ENCODE measurements around the gene HHLA2. TPM values are rescaled to one million over a fixed set of nuclear protein-coding genes. Genes with fewer than 3 reads are reported as not detected.

Gene HHLA2
- total RNA-seq, 1 donor = not detected

DNA sequence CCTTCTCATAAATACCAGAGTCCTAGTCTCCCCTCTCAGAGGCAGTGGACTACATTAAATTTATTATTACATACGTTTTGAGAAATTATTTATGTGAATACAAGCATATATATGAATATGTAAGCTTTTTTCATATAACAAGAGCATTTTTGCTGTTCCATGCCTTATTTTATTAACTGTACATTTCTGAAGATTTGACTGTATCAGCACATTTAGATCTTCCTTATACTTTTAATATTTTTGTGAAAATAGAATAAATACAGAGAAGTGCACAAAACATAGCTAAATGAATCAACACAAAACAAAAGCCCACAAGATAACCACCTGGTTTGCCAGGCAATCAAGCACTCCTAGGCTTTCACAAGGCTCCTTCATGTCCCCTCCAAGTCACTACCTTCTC is 27.8 kb downstream of the HHLA2 start:
- no peak for DNase-seq (ENCODE audit: low read depth)
- no peak overlapping the region for H3K4me3 ChIP-seq (ENCODE audit: low read depth, low read length)
- no peak for TF ChIP-seq CTCF (IDR thresholded peaks at IDR 0.05; ENCODE audit: insufficient read depth, low read length)

DNA sequence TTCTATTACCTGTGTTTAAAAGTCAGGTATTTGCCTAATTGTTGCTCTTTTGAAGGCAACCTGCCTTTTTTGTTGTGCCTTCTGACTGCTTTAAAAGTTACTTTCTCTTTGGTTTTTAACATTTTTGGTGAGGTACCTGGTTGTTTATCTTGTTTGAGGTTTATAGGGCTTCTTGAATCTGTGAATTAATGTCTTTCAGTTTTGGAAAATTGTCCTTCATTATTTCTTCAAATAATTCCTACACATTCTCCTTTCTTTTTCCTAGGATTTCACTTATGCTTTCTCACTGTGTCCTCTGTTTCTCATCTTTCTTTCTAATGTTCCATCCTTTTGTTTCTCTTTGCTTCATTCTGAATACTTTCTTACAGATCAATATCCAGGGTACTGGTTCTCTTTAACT is 30.8 kb downstream of the HHLA2 start:
- TF ChIP-seq CTCF (IDR thresholded peaks at IDR 0.05; ENCODE audit: insufficient read depth, low read length) = no peak
- DNase-seq (ENCODE audit: low read depth) = no peak
- no peak overlapping the region for H3K4me3 ChIP-seq (ENCODE audit: low read depth, low read length)

- no peak for DNase-seq (ENCODE audit: low read depth)
- H3K4me3 ChIP-seq (ENCODE audit: low read depth, low read length) = no peak overlapping the region
- TF ChIP-seq CTCF (IDR thresholded peaks at IDR 0.05; ENCODE audit: insufficient read depth, low read length) = no peak
Measured at GRCh38 chr3:108328821-108329486, 32.6 kb downstream of the HHLA2 start.

- TF ChIP-seq CTCF (IDR thresholded peaks at IDR 0.05; ENCODE audit: insufficient read depth, low read length) = no peak
- H3K4me3 ChIP-seq (ENCODE audit: low read depth, low read length) = no peak overlapping the region
- peak; percentile 30 for DNase-seq (ENCODE audit: low read depth)
Measured at GRCh38 chr3:108329508-108329907, 33.2 kb downstream of the HHLA2 start.

DNA sequence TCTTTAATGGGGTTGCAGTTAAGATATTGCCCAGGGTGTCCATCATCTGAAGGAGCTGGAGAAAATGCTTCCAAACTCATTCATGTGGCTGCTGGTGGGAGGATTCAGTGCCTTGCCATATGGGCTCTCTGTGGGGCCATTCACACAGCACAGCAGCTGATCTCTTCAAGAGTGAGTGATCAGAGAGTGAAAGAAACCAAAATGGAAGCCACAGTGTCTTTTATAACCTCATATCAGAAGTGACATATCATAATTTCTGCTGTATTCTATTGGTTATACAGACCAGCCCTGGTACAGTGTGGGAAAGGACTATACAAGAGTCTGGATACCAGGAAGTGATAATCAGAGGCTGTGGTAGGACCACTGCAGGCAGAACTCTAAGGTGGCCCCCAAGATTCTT is 33.6 kb downstream of the HHLA2 start:
- DNase-seq (ENCODE audit: low read depth) = no peak
- no peak for TF ChIP-seq CTCF (IDR thresholded peaks at IDR 0.05; ENCODE audit: insufficient read depth, low read length)
- no peak overlapping the region for H3K4me3 ChIP-seq (ENCODE audit: low read depth, low read length)

DNA sequence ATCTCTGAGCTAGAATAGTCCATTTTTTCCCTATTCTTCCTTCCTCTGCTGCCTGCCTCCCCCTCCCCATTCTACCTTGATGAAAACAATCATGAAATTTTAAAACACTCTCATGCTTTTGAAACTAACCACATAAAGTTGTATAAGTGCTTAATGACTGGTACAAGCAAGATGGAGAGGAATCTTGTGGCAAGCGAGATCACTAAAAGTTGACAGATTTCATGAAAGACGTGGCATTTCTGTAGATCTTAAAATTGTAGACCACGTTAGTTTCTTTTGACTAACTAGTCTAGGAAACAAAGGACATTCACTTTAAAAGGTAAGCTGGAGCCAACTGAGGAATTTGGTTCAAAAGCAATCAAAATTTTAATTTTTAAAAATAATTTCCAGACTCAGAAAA is 35.4 kb downstream of the HHLA2 start:
- H3K4me3 ChIP-seq (ENCODE audit: low read depth, low read length) = no peak overlapping the region
- TF ChIP-seq CTCF (IDR thresholded peaks at IDR 0.05; ENCODE audit: insufficient read depth, low read length) = no peak

DNA sequence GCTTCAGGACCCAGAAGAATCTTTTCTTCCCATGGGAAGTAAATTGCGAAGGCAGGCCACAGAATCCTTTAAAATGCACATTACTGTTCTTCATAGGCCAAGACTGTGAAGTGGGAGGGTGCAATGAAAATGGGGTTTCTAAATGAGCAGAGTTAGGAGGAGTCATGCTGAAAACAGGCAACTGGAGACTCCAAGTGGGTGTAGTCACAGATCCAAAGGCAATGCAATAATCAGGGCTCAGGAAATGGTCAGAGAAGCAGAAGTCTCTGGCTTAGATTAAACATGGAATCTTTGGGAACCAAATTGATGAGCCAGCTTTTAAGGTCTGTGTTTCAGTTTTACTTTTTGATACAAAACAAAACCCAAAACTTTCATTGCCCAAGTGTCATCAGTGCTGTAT is 37.6 kb downstream of the HHLA2 start:
- DNase-seq (ENCODE audit: low read depth) = peak; percentile 16
- no peak for TF ChIP-seq CTCF (IDR thresholded peaks at IDR 0.05; ENCODE audit: insufficient read depth, low read length)
- no peak overlapping the region for H3K4me3 ChIP-seq (ENCODE audit: low read depth, low read length)

More for the DNA sequence above, 35.4 kb downstream of the HHLA2 start:
- no peak for DNase-seq (ENCODE audit: low read depth)

Data from fibroblast of the aortic adventitia (primary cell).